Measurements from ENCODE around the gene ECT2L. TPM values are rescaled to one million over a fixed set of nuclear protein-coding genes. Genes with fewer than 3 reads are reported as not detected.

ECT2L gene
- 0.31 TPM in 1 of 2 replicates, not detected in the other for polyA plus RNA-seq

GRCh38 chr6:138795809-138796603 lies at the start of gene ECT2L:
ECT2L (plus strand) TSS chr6:138796087; CDS start chr6:138813275, 17,188 bp downstream.

GRCh38 chr6:138773177-138774091 lies 22.5 kb upstream of the ECT2L start, which contains the start of gene CCDC28A:
CCDC28A (plus strand) TSS chr6:138773769; CDS start chr6:138776121, 2,352 bp downstream.

Other genes starting within 250 kb of the ECT2L start
- 45.7 and 61.3 TPM in 2 replicates for gene CCDC28A, start 22.3 kb upstream of the ECT2L start, polyA plus RNA-seq
- gene REPS1, start 192.2 kb downstream of the ECT2L start, polyA plus RNA-seq = 53.0 and 55.3 TPM in 2 replicates
- gene ABRACL, start 232.7 kb downstream of the ECT2L start, polyA plus RNA-seq = 17.3 and 74.0 TPM in 2 replicates

Data from Purkinje cell (primary cell).